Endodermal cell (in vitro differentiated cells): ENCODE data around the gene FSTL1. TPM values are rescaled to one million over a fixed set of nuclear protein-coding genes. Genes with fewer than 3 reads are reported as not detected.

Experiments used
- DNase-seq: peaks from one replicate; pipeline ENCODE4 v3.0.0-alpha.2; 2017
- H3K27ac ChIP-seq: 2 replicates; pipeline ENCODE4 v1.5.1; 2013; ENCODE audit warnings: mild to moderate bottlenecking, low read depth, low read length, moderate library complexity
- H3K27me3 ChIP-seq: 2 replicates; pipeline ENCODE4 v1.6.1; 2013; ENCODE audit warnings: mild to moderate bottlenecking, low read length, moderate library complexity; ENCODE audit not compliant: insufficient read depth, control insufficient read depth, poor library complexity, severe bottlenecking
- H3K36me3 ChIP-seq: 2 replicates; pipeline ENCODE4 v1.7.0; 2013; ENCODE audit warnings: mild to moderate bottlenecking, low read length, moderate library complexity; ENCODE audit not compliant: control insufficient read depth, insufficient read depth
- H3K4me1 ChIP-seq: one replicate; pipeline ENCODE4 v1.7.0; 2013; ENCODE audit warnings: low read length; ENCODE audit not compliant: control insufficient read depth, insufficient read depth
- H3K4me3 ChIP-seq: 2 replicates; pipeline ENCODE4 v1.5.1; 2013; ENCODE audit warnings: mild to moderate bottlenecking, low read length, moderate library complexity
- H3K9ac ChIP-seq: 2 replicates; pipeline ENCODE4 v1.6.1; 2013; ENCODE audit warnings: mild to moderate bottlenecking, low read length, moderate library complexity; ENCODE audit not compliant: poor library complexity, severe bottlenecking; ENCODE audit errors: extremely low read depth
- H3K9me3 ChIP-seq: 2 replicates; pipeline ENCODE4 v1.6.1; 2013; ENCODE audit warnings: mild to moderate bottlenecking, low read length, moderate library complexity; ENCODE audit not compliant: control insufficient read depth
- H3K27ac Mint-ChIP-seq: 2 replicates; pipeline ENCODE4 v1.8.0; 2020; ENCODE audit warnings: mixed read lengths
- H3K27me3 Mint-ChIP-seq: 2 replicates; pipeline ENCODE4 v1.8.0; 2021; ENCODE audit warnings: mild to moderate bottlenecking, mixed read lengths; ENCODE audit not compliant: insufficient read depth
- H3K36me3 Mint-ChIP-seq: 2 replicates; pipeline ENCODE4 v1.8.0; 2020; ENCODE audit warnings: low read depth, mixed read lengths
- H3K4me1 Mint-ChIP-seq: 2 replicates; pipeline ENCODE4 v1.8.0; 2020; ENCODE audit warnings: mixed read lengths
- H3K4me3 Mint-ChIP-seq: 2 replicates; pipeline ENCODE4 v1.8.0; 2020; ENCODE audit warnings: mild to moderate bottlenecking, moderate library complexity, mixed read lengths
- H3K9me3 Mint-ChIP-seq: 2 replicates; pipeline ENCODE4 v1.8.0; 2020; ENCODE audit warnings: mild to moderate bottlenecking, mixed read lengths
- WGBS, 2 experiments: methylation state at CpG; one replicate each; pipeline versions ENCODE4 v1.1.5 to v1.1.7; 2013; ENCODE audit warnings: missing lambda C conversion rate in 2 of 2, mixed read lengths in 1 of 2; ENCODE audit not compliant: insufficient coverage in 1 of 2, insufficient read length in 1 of 2; 5-methylcytosine and 5-hydroxymethylcytosine counted together
- total RNA-seq, 2 donors: library from RNA; stranded (reverse); fragmentation: NEBNext Ultra II Directional in 1 of 2; extraction: Animal tissue kit (Norgen Biotek cat#: 25700) in 1 of 2; gene quantifications; 2 replicates in 1 of 2; 3 replicates in 1 of 2; pipeline ENCODE4 v1.2.1, GENCODE V29; 2021
- TF ChIP-seq, protein P1 (sequence below): fragments of 200-600 bp; sonication (generic); conservative IDR thresholded peaks from 2 replicates; pipeline ENCODE4 v1.5.0; 2021; ENCODE audit warnings: antibody characterized with exemption, mild to moderate bottlenecking

The FSTL1 gene
- total RNA-seq, 2 donors from 2014 or later, result 309 to 379 TPM

DNA sequence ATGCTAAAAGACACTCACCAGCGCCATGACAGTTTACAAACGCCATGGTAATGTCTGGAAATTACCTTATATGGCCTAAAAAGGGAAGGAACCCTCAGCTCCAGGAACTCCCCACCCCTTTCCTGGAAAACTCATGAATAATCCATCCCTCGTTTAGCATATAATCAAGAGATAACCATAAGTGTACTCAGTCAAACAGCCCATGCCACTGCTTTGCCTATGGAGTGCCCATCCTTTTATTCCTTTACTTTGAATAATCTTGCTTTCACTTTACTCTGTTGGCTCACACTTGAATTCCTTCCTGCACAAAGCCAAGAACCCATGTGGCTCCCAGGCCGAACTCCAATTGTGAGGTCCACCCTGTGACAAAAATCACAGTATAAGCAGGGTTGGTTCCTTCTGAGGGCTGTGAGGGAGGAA, 19.1 kb upstream of the FSTL1 start:
- H3K9ac ChIP-seq, result peak overlapping the region; percentile 35
- peaks cover 2% of the 10 kb centered on the region for H3K27me3 Mint-ChIP-seq
- peak overlapping the region; percentile 3 for H3K4me3 ChIP-seq
- no peaks in the 10 kb centered on the region for H3K27me3 ChIP-seq
- H3K27ac ChIP-seq, result peak overlapping the region; percentile 19
- peaks cover 8% of the 10 kb centered on the region for H3K9me3 ChIP-seq
- no peaks in the 10 kb centered on the region for H3K36me3 ChIP-seq
- no peaks in the 10 kb centered on the region for H3K36me3 Mint-ChIP-seq
- TF ChIP-seq, protein P1, sequence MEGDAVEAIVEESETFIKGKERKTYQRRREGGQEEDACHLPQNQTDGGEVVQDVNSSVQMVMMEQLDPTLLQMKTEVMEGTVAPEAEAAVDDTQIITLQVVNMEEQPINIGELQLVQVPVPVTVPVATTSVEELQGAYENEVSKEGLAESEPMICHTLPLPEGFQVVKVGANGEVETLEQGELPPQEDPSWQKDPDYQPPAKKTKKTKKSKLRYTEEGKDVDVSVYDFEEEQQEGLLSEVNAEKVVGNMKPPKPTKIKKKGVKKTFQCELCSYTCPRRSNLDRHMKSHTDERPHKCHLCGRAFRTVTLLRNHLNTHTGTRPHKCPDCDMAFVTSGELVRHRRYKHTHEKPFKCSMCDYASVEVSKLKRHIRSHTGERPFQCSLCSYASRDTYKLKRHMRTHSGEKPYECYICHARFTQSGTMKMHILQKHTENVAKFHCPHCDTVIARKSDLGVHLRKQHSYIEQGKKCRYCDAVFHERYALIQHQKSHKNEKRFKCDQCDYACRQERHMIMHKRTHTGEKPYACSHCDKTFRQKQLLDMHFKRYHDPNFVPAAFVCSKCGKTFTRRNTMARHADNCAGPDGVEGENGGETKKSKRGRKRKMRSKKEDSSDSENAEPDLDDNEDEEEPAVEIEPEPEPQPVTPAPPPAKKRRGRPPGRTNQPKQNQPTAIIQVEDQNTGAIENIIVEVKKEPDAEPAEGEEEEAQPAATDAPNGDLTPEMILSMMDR, result no peak
- peaks cover 32% of the 10 kb centered on the region for H3K4me1 Mint-ChIP-seq
- peak overlapping the region; percentile 95 for H3K27ac Mint-ChIP-seq
- DNase-seq, result peak; percentile 62
- no peak overlapping the region for H3K4me3 Mint-ChIP-seq
- WGBS, 2 experiments, result 79 to 82% methylated on average over 2 to 4 of the region's 4 CpGs
- peaks cover 14% of the 10 kb centered on the region for H3K4me1 ChIP-seq
- peaks cover 8% of the 10 kb centered on the region for H3K9me3 Mint-ChIP-seq

DNA sequence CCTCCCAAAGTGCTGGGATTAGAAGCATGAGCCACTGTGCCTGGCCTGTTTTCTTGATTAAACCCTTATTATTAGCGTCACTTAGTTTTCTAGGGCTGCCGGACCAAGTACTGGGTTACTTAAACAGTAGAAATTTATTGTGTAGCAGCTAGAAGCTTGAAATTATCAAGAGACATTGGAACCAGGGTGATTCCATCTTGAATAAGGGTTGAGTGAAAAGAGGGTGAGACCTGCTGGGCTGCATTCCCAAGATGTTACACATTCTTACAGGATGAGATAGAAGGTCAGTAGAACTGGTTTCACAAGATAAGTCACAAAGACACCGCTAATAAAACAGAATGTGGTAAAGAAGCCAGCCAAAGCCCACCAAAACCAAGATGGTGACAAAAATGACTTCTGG, 18.6 kb upstream of the FSTL1 start:
- Mint-ChIP-seq H3K27ac (peak overlapping the region; percentile 95), H3K4me3 (no peak overlapping the region), H3K4me1 (peaks cover 36% of the 10 kb centered on the region), H3K36me3 (no peaks in the 10 kb centered on the region), H3K27me3 (peaks cover 2% of the 10 kb centered on the region), H3K9me3 (peaks cover 8% of the 10 kb centered on the region)
- DNase-seq, result peak; percentile 84
- peak overlapping the region; percentile 19 for H3K27ac ChIP-seq
- WGBS, 2 experiments, result 91% methylated on average over 3 of the region's 3 CpGs; no CpG with 5 or more reads in 1 of the 2 experiments
- peak overlapping the region; percentile 3 for H3K4me3 ChIP-seq
- TF ChIP-seq, protein P1, result no peak
- H3K4me1 ChIP-seq, result peaks cover 14% of the 10 kb centered on the region
- H3K9me3 ChIP-seq, result peaks cover 8% of the 10 kb centered on the region
- H3K9ac ChIP-seq, result peak overlapping the region; percentile 35
- no peaks in the 10 kb centered on the region for H3K36me3 ChIP-seq
- no peaks in the 10 kb centered on the region for H3K27me3 ChIP-seq

DNA sequence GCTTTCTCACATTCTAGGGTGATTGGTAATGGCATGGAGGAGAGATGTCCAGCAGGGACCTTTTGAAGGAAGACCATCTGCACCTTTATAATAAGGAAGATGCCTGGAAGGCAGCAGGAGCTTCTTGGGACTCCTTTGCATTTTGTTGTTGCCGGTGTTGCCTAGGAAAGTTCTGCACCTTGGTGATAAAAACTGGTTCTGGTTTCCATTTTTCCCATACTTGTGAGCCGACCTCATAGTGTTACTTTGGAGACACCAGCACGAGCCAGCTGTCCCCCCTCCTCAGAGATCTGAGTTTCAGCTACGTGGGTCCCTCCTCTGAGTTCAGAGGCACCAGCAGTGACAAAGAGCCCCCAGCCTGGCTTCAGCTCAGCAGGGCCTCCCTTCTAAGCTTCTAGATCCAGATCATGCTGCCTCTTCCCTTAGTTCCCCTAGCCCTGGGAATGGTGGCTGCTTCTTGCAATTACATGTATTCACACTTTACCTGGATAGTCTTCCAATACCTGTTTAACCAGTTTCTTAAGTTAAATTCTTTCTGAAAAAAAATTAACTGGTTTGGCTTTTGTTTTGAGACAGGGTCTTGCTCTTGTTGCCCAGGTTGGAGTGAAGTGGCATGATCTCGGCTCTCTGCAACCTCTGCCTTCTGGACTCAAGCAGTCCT, 18.0 kb upstream of the FSTL1 start:
- Histone ChIP-seq H3K9ac (peak overlapping the region; percentile 35), H3K27ac (no peak overlapping the region), H3K36me3 (no peaks in the 10 kb centered on the region), H3K27me3 (no peaks in the 10 kb centered on the region), H3K9me3 (peaks cover 8% of the 10 kb centered on the region), H3K4me1 (peaks cover 14% of the 10 kb centered on the region), H3K4me3 (no peak overlapping the region)
- Mint-ChIP-seq H3K36me3 (no peaks in the 10 kb centered on the region), H3K4me3 (no peak overlapping the region), H3K27ac (peak overlapping the region; percentile 95), H3K9me3 (peaks cover 8% of the 10 kb centered on the region), H3K27me3 (peaks cover 2% of the 10 kb centered on the region), H3K4me1 (peaks cover 36% of the 10 kb centered on the region)
- peak; percentile 66 for DNase-seq
- 86 to 88% methylated on average over 3 to 5 of the region's 5 CpGs for WGBS, 2 experiments
- TF ChIP-seq, protein P1, result peak; percentile 26
